RPMI8226 (cell line): Measurements from ENCODE around the gene CDH24.

Experiments used
- DNase-seq: peaks from one replicate; pipeline ENCODE4 v3.0.0-alpha.2; 2015

Gene CDH24

DNA sequence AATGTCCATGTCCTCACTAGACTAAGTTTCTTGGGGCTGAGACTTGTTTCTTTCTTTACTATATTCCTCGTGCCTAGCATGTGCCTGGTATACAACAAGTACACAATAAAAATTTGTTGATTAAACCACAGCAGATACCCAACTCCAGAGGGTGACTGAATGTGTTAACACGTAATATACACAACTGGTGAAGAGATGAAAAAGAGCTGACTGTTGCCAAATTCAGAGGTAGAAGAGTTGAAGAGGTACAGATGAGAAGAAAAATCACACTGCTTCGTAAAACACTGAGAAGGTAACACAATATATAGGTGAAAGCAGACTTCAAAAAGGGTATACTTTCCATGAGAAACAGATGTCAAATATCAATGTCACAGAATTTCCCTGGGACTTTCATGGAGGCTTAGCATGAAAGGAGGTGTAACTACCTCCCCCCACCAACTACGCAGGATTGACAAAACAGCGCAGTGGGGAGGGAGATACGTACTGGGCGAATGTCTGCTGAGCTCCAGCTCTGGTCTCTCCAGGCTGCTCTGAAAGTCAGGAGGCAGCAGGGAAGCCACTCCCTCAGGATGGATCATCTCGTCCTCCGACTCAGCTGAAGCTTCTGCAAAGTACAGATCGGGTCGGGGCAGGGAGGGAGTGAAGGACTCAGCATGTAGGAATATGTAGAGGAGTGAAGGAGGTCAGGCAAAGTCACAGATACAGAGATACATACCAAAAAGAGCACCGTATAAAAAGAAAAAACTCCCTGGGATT lies 32.4 kb upstream of the CDH24 start:
- DNase-seq, result no peak

- DNase-seq, result no peak
Observed at GRCh38 chr14:23086565-23086964, 29.2 kb upstream of the CDH24 start.

- DNase-seq, result no peak
Observed at GRCh38 chr14:23085458-23085857, 28.1 kb upstream of the CDH24 start.

- DNase-seq, result no peak
Observed at GRCh38 chr14:23080474-23080873, 23.2 kb upstream of the CDH24 start.

- no peak for DNase-seq
Observed at GRCh38 chr14:23079716-23080115, 22.4 kb upstream of the CDH24 start.

DNA sequence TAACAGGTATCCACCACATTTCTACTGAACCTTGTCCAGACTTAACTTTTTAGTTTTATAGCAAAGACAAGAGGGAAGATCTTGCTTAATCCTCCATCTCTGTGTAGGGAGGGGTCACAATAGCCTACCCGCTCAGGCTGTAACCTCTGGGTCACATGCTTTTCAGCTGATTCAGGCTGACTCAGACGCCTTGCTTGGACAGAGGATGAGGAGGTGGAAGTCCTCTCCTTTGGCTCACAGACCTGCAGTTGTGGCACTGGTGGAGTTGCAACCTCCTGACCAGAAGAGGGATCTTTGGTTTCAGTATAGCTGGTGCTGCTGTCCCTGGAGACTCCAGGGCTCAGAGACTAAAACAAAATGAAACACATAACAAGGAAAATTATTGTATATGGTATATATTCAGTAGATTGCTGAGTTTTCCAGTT lies 21.4 kb upstream of the CDH24 start:
- no peak for DNase-seq

DNA sequence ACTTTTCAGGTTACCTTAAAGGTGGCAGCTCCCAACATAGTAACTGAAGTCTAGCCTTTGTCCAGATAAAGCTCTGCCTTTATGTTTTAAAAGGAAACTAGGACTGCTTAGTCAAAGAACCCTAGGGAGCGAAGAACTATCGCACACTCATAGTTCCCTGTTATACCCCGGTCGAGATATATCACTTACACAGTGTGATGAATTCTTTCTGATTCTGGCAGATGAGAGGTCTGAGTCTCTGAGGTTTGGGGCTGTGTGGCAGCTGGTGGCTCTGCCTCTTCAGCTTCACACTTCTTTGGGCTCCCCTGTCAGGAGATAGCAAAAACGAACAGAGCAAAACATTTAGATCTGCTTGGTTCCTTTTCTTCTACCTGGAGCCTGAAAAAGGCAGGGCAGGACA lies 20.6 kb upstream of the CDH24 start:
- DNase-seq, result no peak

DNA sequence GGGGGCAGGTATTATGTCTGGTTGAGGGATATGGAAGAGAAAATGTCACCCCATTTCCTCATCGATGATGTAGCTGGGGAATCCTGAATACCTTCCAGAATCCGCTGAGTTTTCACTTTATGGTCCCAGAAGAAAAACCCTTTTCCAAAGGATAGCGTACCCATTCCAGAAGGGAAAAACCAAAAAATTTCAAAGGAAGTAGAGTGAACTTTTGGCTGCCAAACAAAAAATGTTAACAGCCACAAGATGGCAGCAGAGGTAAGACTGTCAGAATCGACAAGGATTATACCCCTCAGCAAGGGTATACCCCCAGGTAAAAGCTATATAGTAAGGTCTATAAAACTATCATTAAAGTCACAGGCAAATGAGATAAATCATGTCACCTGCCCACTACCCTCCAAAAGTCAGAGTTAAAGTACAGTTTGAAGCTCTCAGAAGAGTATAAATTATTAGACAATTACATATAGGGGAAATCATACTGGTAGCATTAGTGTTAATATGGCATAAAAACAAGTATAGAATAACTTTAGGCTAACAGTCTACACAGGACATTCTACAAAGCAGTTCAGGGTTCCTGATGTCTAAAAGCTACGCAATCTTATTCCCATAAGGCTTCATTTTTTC lies 19.6 kb upstream of the CDH24 start:
- DNase-seq, result peak; percentile 13

GRCh38 chr14:23074906-23075305 lies 17.6 kb upstream of the CDH24 start:
- DNase-seq, result no peak

DNA sequence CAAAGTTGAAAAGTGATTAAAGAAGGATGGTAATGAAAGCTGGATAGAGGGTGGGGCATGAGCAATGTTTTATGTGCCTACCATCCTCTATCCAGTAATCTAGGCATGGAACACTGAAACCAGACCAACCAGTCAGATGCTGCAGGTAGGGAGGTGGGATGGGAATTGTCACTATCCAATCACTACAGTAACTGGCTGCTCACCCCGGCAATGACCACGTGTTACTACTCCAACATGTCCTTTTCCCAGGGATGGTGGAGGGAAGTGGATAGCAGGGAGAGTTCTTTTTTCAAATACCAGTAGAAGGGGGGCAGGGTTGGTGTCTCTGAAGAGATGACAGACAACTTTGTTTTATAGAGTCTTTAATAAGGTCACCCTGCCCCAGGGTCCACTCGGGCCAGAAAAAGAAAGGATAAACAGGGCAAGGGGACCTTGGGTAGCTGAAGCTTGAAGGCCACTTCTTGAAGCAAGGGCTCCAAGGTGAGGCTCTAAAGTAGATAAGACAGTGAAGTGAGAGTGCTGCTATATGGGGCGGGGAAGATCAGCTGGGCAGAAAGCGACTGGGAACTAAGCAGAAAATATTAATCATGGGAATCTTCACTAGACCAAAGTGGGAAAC lies 14.7 kb upstream of the CDH24 start:
- no peak for DNase-seq

DNA sequence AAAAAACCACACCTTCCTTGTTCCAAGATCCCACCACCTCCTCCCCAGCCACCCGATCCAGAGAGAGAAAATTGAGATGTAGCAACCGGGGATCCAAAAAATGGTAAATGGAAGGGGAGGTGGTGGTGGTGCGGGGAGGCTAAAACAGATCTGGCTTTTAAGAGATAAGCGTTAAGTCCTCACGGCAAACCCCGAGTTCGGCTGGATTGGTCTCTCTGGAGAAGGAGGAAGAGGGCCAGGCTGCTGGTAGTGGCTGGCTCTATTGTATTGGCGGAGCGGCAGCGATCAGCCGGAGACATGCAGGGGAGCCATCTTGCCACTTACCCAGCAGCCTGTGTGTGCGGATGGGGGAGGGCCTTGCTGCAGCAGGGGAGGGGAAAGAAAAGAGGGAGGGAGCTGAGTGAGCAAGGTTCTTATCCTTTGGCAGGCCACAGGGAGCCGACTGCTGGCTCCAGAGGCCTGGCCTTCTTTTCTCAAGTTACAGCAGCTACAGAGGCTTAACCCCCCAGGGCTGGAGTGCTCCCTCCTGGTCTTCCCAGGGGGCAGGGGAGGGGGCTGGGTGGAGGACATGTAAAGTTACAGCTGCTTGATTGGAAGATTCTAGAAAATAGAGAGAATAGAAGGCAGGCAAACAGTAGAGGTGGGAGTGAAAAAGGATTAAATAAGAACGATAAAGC lies 14.1 kb upstream of the CDH24 start:
- DNase-seq, result peak; percentile 85

- no peak for DNase-seq
Observed at GRCh38 chr14:23070262-23071129, 13.2 kb upstream of the CDH24 start.

GRCh38 chr14:23069413-23069806 lies 12.1 kb upstream of the CDH24 start:
- no peak for DNase-seq

DNA sequence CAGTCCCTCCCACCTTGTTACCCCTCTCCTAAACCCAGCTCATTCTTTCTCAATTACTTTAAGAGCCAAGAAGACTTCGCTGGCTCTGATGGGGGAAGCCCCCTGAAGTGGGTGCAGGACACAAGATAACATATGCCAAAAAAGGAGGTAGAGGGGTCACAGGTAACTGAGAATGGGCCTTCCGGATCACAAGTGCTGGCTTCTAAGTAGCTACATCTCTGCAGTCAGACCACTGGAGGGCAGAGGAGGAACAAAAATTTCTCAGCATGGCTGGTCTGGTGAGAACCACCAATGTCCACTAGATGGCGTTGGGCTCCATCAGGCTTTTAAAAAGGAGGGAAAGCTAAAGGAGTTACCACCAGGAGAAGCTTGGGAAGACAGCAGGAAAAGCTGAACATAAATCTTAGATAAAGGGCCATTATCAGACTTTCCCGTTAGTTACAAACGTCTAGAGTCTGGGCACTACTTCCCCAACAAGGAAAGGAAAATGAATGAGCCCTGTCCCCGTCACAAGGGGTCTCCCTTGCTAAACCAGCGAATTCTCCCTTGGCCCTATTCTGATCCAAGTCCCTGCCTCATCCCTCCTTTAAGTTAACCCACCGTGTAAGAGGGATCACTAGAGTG lies 11.6 kb upstream of the CDH24 start:
- peak; percentile 77 for DNase-seq

GRCh38 chr14:23067847-23068788 lies 10.8 kb upstream of the CDH24 start:
- no peak for DNase-seq

DNA sequence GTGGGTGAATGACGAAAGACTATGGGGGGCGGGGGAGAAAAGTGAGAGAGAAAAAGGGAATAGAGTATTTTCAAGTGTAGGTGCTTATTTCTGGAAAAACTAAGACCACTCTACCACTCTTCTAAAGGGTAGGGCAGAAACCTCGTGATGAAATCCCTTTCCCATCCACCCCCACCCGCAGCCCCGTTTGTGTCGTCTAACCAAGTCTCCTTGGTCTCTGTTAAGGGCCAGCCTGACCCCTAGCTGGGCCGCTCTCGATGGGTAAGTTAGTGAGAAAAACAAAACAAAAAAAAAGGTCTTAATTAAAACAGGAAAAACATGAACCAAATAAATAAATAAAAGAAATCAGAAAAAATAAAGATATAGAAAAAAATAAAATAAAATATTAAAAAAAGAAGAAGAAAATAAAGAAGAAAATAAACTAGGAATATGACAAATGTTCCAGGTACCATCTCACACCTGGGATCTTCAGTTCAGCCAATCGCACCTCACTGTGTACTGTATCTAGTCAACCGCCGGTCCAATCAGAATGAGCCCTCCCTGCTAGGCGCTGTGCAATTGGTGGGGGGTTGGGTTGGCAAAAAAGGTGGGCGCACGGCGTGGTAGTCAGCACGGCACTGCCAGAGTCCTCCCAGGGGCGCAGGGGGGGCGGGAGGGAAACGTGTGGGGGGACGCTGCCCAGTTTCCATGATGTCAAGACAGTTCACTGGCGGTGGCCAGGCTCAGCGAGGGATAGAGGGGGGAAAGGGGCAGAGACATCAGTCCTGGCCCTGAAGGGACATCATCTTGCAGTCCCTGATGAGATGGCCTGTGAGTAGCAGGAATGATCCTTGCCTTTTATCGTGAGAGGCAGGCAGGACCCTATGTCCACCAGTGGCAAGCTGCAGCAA lies 9.8 kb upstream of the CDH24 start:
- no peak for DNase-seq

- no peak for DNase-seq
Observed at GRCh38 chr14:23066368-23066767, 9.0 kb upstream of the CDH24 start.

GRCh38 chr14:23063601-23064000 lies 6.3 kb upstream of the CDH24 start:
- DNase-seq, result no peak

- no peak for DNase-seq
Observed at GRCh38 chr14:23062002-23062401, 4.7 kb upstream of the CDH24 start.
